CD8-positive, alpha-beta memory T cell (primary cell): ENCODE data around the gene MTSS2. TPM values are rescaled to one million over a fixed set of nuclear protein-coding genes. Genes with fewer than 3 reads are reported as not detected.

Experiments used
- CTCF ChIA-PET: fragments of 350-600 bp; sonication (Branson Sonifier 250); formaldehyde crosslinking; loops from one replicate; lab custom pipeline; 2021; ENCODE audit warnings: antibody characterized with exemption; lab: Charles Lee
- POLR2A ChIA-PET: fragments of 350-600 bp; sonication (Branson Sonifier 250); formaldehyde crosslinking; loops from one replicate; lab custom pipeline; 2021; ENCODE audit warnings: antibody characterized with exemption; lab: Charles Lee
- DNase-seq, 5 donors: peaks; one replicate each; pipeline versions ENCODE4 v3.0.0 to v3.0.0-alpha.2; 2020 to 2022; ENCODE audit warnings: mixed read lengths in 1 of 5
- H3K27ac ChIP-seq: one replicate; pipeline ENCODE4 v1.7.0; 2013; ENCODE audit warnings: low read depth, mild to moderate bottlenecking, low read length, moderate library complexity
- H3K27me3 ChIP-seq: 2 replicates; pipeline ENCODE4 v1.7.0; 2013; ENCODE audit warnings: low read length, mild to moderate bottlenecking; ENCODE audit not compliant: insufficient read depth, poor library complexity, severe bottlenecking
- H3K36me3 ChIP-seq: 2 replicates; pipeline ENCODE4 v1.7.0; 2013; ENCODE audit warnings: mild to moderate bottlenecking, low read length, moderate library complexity; ENCODE audit not compliant: insufficient read depth
- H3K4me1 ChIP-seq: 2 replicates; pipeline ENCODE4 v1.7.0; 2013; ENCODE audit warnings: mild to moderate bottlenecking, low read length, moderate library complexity; ENCODE audit not compliant: insufficient read depth
- H3K4me3 ChIP-seq: 2 replicates; pipeline ENCODE4 v1.7.0; 2013; ENCODE audit warnings: mild to moderate bottlenecking, low read length
- H3K9me3 ChIP-seq: 2 replicates; pipeline ENCODE4 v1.7.0; 2013; ENCODE audit warnings: mild to moderate bottlenecking, low read length
- H3K27ac Mint-ChIP-seq, 8 donors: one replicate each; pipeline ENCODE4 v1.8.0; 2020 to 2021; ENCODE audit warnings: mixed read lengths in 8 of 8, mild to moderate bottlenecking in 6 of 8, inconsistent platforms in 3 of 8, moderate library complexity in 3 of 8
- H3K27me3 Mint-ChIP-seq, 2 donors: one replicate each; pipeline ENCODE4 v1.8.0; 2020 to 2021; ENCODE audit warnings: mixed read lengths in 2 of 2, mild to moderate bottlenecking in 1 of 2, moderate library complexity in 1 of 2
- H3K36me3 Mint-ChIP-seq, 3 donors: one replicate each; pipeline ENCODE4 v1.8.0; 2020 to 2021; ENCODE audit warnings: mixed read lengths in 3 of 3, inconsistent platforms in 1 of 3, mild to moderate bottlenecking in 1 of 3
- H3K4me1 Mint-ChIP-seq, 3 donors: one replicate each; pipeline ENCODE4 v1.8.0; 2020 to 2021; ENCODE audit warnings: mixed read lengths in 3 of 3, inconsistent platforms in 1 of 3, mild to moderate bottlenecking in 1 of 3
- H3K4me3 Mint-ChIP-seq, 7 donors: one replicate each; pipeline ENCODE4 v1.8.0; 2020 to 2021; ENCODE audit warnings: mixed read lengths in 7 of 7, mild to moderate bottlenecking in 6 of 7, moderate library complexity in 4 of 7, inconsistent platforms in 2 of 7
- H3K9me3 Mint-ChIP-seq, 5 donors: one replicate each; pipeline ENCODE4 v1.8.0; 2020 to 2022; ENCODE audit warnings: mixed read lengths in 5 of 5, mild to moderate bottlenecking in 3 of 5, moderate library complexity in 2 of 5, inconsistent platforms in 1 of 5
- polyA plus RNA-seq: library from polyadenylated mRNA; unstranded; fragments of 300-500 nt; fragmentation: Illumina TruSeq; gene quantifications from one replicate; pipeline ENCODE4 v1.2.3, GENCODE V29; 2021
- total RNA-seq, 2 experiments: library from RNA; stranded (reverse); gene quantifications; one replicate each; pipeline ENCODE4 v1.2.3, GENCODE V29; 2021

Gene MTSS2
- total and polyA plus RNA-seq, 3 experiments from 2014 or later, result 2.2 to 3.0 TPM; not detected in 1

DNA sequence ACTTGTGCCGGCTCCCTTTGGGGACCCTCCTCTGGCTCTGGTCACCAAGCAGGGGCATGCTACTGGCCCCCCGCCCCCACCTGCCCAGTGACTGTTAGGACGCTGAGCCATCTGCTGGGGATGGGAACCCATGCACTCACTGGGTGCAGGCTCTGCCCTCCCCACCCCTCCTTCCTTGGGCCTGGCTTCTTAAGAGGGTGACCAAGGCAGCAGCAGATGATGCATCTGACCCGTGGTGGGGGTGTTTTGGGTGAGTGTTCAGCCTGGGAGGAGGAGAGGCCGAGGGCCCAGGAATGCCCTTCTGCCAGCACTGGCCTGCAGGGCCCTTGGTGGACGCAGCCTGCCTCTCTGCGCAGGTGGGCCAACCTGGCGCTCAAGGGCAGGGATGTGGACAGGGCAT lies 19.2 kb upstream of the MTSS2 start:
- Mint-ChIP-seq H3K27ac (no peak overlapping the region), H3K4me3 (no peak overlapping the region), H3K4me1 (no peaks in the 10 kb centered on the region), H3K36me3 (peaks cover 0 to 24% (median 1%) of the 10 kb centered on the region in 3 donors), H3K9me3 (no peaks in the 10 kb centered on the region), H3K27me3 (no peaks in the 10 kb centered on the region)
- Histone ChIP-seq H3K4me3 (no peak overlapping the region), H3K36me3 (no peaks in the 10 kb centered on the region), H3K9me3 (no peaks in the 10 kb centered on the region), H3K27ac (no peak overlapping the region), H3K27me3 (no peaks in the 10 kb centered on the region), H3K4me1 (no peaks in the 10 kb centered on the region)
- CTCF ChIA-PET, result no interaction called here
- POLR2A ChIA-PET, result no interaction called here
- DNase-seq, result no peak

DNA sequence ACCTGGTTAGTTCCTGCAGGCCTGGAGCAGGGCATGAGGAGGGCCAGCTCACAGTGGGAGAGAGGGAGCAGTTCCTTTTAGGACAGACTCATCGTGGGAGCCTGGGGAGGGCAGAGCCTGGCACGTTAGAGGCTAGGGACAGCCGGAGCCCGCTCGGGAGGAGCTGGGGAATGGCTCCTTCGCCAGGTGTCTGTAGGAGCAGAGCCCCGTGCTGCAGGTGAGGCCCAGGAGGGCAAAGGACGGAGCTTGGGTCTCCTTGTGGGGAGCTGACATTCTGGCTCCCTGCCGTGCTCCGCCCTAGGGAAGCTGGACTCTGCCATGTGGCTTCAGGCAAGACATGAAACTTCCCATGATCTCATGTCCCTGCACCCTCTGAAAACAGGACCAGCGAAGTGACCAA lies 18.7 kb upstream of the MTSS2 start:
- Mint-ChIP-seq H3K4me1 (no peaks in the 10 kb centered on the region), H3K27me3 (no peaks in the 10 kb centered on the region), H3K4me3 (no peak overlapping the region), H3K27ac (no peak overlapping the region), H3K36me3 (peaks cover 0 to 28% (median 1%) of the 10 kb centered on the region in 3 donors), H3K9me3 (no peaks in the 10 kb centered on the region)
- Histone ChIP-seq H3K9me3 (no peaks in the 10 kb centered on the region), H3K4me3 (no peak overlapping the region), H3K27ac (no peak overlapping the region), H3K36me3 (no peaks in the 10 kb centered on the region), H3K27me3 (no peaks in the 10 kb centered on the region), H3K4me1 (no peaks in the 10 kb centered on the region)
- ChIA-PET POLR2A (no interaction called here), CTCF (no interaction called here)
- no peak for DNase-seq

DNA sequence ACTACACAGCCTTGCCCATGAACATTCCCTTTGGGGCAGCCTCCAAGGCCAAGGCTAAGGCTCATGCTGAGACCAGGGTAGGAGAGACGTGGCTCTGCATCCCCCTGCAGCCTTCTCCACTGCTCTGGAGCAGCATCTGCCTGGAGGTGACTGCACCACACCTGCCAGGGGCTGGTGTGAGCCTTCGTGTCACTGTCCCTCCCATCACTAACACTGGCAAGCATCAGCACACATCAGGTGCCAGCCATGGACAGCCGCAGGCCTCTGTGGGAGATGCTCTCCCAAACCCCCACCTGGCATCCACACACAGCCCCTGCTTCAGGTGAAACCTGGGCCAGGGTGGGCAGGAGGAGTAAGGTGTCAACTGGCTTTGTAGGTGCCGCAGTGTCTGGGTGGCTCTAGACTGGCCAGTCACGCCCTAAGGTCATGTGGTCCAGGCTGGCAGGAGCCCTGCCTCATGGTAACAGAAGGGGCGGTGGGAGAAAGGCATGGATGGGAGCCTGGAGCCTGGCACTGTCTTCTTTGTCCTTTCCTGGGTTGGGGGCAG lies 18.1 kb upstream of the MTSS2 start:
- Mint-ChIP-seq H3K27me3 (no peaks in the 10 kb centered on the region), H3K4me1 (peaks cover 0 to 4% (median 4%) of the 10 kb centered on the region in 3 donors), H3K36me3 (peaks cover 0 to 33% (median 1%) of the 10 kb centered on the region in 3 donors), H3K27ac (peak overlapping the region in 2 of 8 donors; percentile 70 to 81), H3K9me3 (no peaks in the 10 kb centered on the region), H3K4me3 (no peak overlapping the region)
- no peaks in the 10 kb centered on the region for H3K4me1 ChIP-seq
- POLR2A ChIA-PET, result no interaction called here
- DNase-seq, result no peak
- H3K36me3 ChIP-seq, result no peaks in the 10 kb centered on the region
- no peaks in the 10 kb centered on the region for H3K9me3 ChIP-seq
- no peaks in the 10 kb centered on the region for H3K27me3 ChIP-seq
- no peak overlapping the region for H3K4me3 ChIP-seq
- CTCF ChIA-PET, result interaction anchor here (1.0 kb wide), 1 partner anchor 26 kb away, joined by 3 read pairs; no protein-coding TSS in a partner anchor
- no peak overlapping the region for H3K27ac ChIP-seq

DNA sequence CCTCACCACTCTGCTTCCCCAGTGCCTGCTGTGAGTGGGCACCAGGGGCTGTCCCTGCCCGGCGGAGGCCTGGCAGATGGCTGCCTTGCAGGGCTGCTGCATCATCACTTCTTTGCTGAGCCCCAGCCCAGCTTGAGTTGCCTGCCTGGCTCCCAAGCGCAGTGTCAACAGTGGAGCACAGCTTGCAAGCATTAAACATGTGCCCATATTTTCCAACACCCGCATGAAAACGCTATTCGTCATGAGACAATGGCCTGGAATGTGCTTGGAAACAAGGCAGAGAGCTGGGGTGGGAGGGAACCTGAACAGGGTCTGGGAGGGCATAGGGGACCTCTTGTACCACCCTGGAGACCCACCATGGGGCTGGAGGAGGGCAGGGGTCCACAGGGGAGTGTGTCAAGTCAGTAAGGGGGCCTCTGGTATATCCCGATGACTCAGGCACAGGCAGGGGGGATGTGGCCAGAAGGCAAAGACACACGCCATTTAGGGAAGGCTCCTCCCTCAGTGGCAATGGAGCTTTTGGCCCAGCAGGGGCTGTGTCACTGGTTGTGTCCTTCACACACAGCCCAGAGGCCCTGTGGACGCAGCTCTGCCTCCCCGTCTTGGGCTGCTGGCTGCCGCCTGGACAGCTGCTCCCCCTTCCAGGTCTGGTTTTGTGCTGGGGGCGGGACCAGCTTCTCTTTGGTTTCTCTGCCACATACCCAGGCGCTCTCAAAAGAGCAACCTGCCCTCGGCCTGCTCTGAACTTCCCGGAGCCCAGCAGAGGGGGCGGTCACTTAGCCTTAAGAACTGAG lies 17.4 kb upstream of the MTSS2 start:
- no peaks in the 10 kb centered on the region for H3K9me3 Mint-ChIP-seq

DNA sequence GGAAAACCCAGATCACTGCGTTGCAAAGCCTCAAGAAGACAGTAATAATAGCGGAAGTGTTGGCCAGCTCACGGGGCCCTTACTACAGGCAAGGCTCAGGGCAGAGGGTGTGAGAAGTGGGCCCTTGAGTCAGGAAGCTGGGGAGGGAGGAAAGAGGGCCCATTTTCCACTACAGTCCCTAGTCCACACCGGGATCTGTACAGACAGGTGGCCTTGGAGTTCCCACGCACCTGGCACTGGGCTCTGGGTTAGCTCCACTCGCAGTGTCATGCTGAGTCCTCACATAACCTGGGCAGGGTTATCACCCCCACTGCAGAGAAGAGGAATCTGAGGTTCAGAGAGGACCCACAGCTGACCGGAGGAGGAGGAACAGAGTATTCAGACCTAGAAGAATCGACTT lies 16.8 kb upstream of the MTSS2 start:
- Mint-ChIP-seq H3K9me3 (no peaks in the 10 kb centered on the region), H3K4me3 (no peak overlapping the region), H3K27me3 (no peaks in the 10 kb centered on the region), H3K4me1 (peaks cover 0 to 9% (median 7%) of the 10 kb centered on the region in 3 donors), H3K27ac (no peak overlapping the region), H3K36me3 (peaks cover 0 to 28% (median 1%) of the 10 kb centered on the region in 3 donors)
- Histone ChIP-seq H3K27ac (no peak overlapping the region), H3K4me3 (no peak overlapping the region), H3K9me3 (no peaks in the 10 kb centered on the region), H3K4me1 (peaks cover under 1% of the 10 kb centered on the region), H3K27me3 (no peaks in the 10 kb centered on the region), H3K36me3 (no peaks in the 10 kb centered on the region)
- POLR2A ChIA-PET, result no interaction called here
- CTCF ChIA-PET, result no interaction called here
- no peak for DNase-seq

More for the DNA sequence above, 17.4 kb upstream of the MTSS2 start:
- Histone ChIP-seq H3K4me1 (no peaks in the 10 kb centered on the region), H3K9me3 (no peaks in the 10 kb centered on the region), H3K27ac (no peak overlapping the region), H3K36me3 (no peaks in the 10 kb centered on the region), H3K27me3 (no peaks in the 10 kb centered on the region), H3K4me3 (no peak overlapping the region)
- no peak for DNase-seq
- Mint-ChIP-seq H3K4me1 (peaks cover 0 to 5% (median 4%) of the 10 kb centered on the region in 3 donors), H3K4me3 (no peak overlapping the region), H3K36me3 (peaks cover 0 to 27% (median 1%) of the 10 kb centered on the region in 3 donors), H3K27me3 (no peaks in the 10 kb centered on the region), H3K27ac (peak overlapping the region in 2 of 8 donors; percentile 40 to 81)
- CTCF ChIA-PET, result interaction anchor here (1.0 kb wide), 1 partner anchor 27 kb away, joined by 3 read pairs; no protein-coding TSS in a partner anchor
- POLR2A ChIA-PET, result no interaction called here

DNA sequence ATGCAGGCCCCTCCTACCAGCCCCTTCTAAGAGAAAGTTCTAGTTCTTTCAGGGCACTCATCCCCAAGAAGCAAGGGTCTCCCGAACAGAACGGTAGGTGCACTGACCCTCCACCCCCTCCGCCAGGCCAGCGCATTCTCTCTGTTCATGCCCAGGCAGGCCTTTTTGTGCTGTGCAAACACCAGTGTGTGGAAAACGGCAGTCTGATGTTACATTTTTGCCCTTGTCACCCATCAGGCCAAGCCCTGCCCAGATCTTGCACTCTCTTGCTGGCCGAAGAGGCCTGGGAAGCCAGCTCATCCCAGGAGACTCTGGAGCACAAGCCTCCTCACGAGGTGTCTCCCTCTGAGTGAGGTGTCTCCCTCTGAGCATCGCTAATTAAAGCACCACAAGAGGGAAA lies 16.1 kb upstream of the MTSS2 start:
- Mint-ChIP-seq H3K9me3 (no peaks in the 10 kb centered on the region), H3K36me3 (peaks cover 0 to 25% (median under 1%) of the 10 kb centered on the region in 3 donors), H3K27me3 (no peaks in the 10 kb centered on the region), H3K4me1 (peaks cover 0 to 11% (median 9%) of the 10 kb centered on the region in 3 donors), H3K4me3 (no peak overlapping the region), H3K27ac (peak overlapping the region in 1 of 8 donors; percentile 42)
- Histone ChIP-seq H3K36me3 (no peaks in the 10 kb centered on the region), H3K4me1 (peaks cover 7% of the 10 kb centered on the region), H3K27ac (no peak overlapping the region), H3K27me3 (no peaks in the 10 kb centered on the region), H3K9me3 (no peaks in the 10 kb centered on the region), H3K4me3 (no peak overlapping the region)
- POLR2A ChIA-PET, result no interaction called here
- CTCF ChIA-PET, result no interaction called here
- DNase-seq, result no peak

DNA sequence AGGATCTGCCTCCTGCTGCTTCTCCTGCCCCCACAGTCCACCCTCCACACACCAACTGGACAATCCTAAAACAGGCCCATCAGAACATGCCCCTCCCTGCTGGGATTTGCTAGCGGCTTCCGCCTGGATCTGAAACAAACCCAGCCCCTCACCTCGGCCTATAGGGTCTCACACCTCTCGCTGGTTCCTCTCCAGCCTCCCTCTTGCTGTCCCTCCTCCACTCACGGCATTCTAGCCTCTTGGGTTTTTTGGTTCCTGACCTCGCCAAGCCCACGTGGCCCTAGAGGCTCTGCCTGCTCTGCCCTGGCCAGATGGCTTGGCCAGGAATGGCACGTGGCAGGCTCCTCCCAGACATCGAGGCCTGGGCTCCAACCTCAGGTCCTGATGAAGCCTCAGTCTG lies 15.7 kb upstream of the MTSS2 start:
- ChIA-PET POLR2A (no interaction called here), CTCF (no interaction called here)
- peak overlapping the region in 2 of 8 donors; percentile 17 to 42 for H3K27ac Mint-ChIP-seq
- no peak for DNase-seq
- Histone ChIP-seq H3K4me1 (peaks cover 11% of the 10 kb centered on the region), H3K36me3 (no peaks in the 10 kb centered on the region), H3K27ac (no peak overlapping the region), H3K9me3 (no peaks in the 10 kb centered on the region), H3K27me3 (no peaks in the 10 kb centered on the region), H3K4me3 (no peak overlapping the region)
- no peaks in the 10 kb centered on the region for H3K27me3 Mint-ChIP-seq
- H3K9me3 Mint-ChIP-seq, result no peaks in the 10 kb centered on the region
- peaks cover 0 to 15% (median 12%) of the 10 kb centered on the region in 3 donors for H3K4me1 Mint-ChIP-seq
- peak overlapping the region in 1 of 7 donors; percentile 16 for H3K4me3 Mint-ChIP-seq
- H3K36me3 Mint-ChIP-seq, result peaks cover 0 to 24% (median 0%) of the 10 kb centered on the region in 3 donors

DNA sequence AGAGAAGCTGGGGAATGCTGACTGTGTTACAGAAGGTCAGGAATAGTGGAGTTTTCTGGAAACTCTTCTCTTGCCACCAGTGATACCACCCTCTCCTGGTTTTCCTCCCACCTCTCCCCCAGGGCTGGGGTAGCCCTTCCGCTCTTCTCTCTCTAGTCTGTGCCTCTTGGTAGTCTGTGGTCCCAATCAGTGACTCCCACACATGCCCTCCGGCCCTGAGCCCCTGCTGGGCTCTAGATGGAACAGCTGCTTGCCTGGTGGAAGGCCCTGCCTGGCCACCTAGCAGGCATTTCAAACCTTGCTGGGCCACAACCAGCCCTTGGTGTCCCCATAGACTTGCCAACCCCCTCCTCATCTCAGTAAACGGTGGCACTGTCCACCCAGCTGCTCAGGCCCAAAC lies 15.2 kb upstream of the MTSS2 start:
- Mint-ChIP-seq H3K9me3 (no peaks in the 10 kb centered on the region), H3K4me1 (peaks cover 2 to 21% (median 13%) of the 10 kb centered on the region in 3 donors), H3K27me3 (no peaks in the 10 kb centered on the region), H3K4me3 (no peak overlapping the region), H3K36me3 (peaks cover 0 to 24% (median 0%) of the 10 kb centered on the region in 3 donors), H3K27ac (peak overlapping the region in 1 of 8 donors; percentile 17)
- H3K4me1 ChIP-seq, result peaks cover 15% of the 10 kb centered on the region
- no peaks in the 10 kb centered on the region for H3K36me3 ChIP-seq
- POLR2A ChIA-PET, result no interaction called here
- no peaks in the 10 kb centered on the region for H3K9me3 ChIP-seq
- no peak overlapping the region for H3K27ac ChIP-seq
- no peaks in the 10 kb centered on the region for H3K27me3 ChIP-seq
- H3K4me3 ChIP-seq, result no peak overlapping the region
- DNase-seq, result no peak
- CTCF ChIA-PET, result no interaction called here
